GM18526 (cell line): Measurements from ENCODE around the gene TCERG1.

Experiments
- POLR2A ChIP-seq: IDR thresholded peaks from 3 replicates; pipeline ENCODE4 v1.6.1; 2011; ENCODE audit not compliant: insufficient read length; ENCODE audit errors: extremely low read depth

Gene TCERG1

GRCh38 chr5:146440870-146441495, 6.2 kb upstream of the TCERG1 start:
- no peak for TF ChIP-seq POLR2A

GRCh38 chr5:146441896-146442295, 5.2 kb upstream of the TCERG1 start:
- TF ChIP-seq POLR2A, result no peak

GRCh38 chr5:146447734-146448380, 724 bp downstream of the TCERG1 start:
- no peak for TF ChIP-seq POLR2A

GRCh38 chr5:146448783-146449519, 1.8 kb downstream of the TCERG1 start:
- TF ChIP-seq POLR2A, result no peak

GRCh38 chr5:146450002-146450401, 2.9 kb downstream of the TCERG1 start:
- no peak for TF ChIP-seq POLR2A

- TF ChIP-seq POLR2A, result no peak
Measured at GRCh38 chr5:146451411-146451810, 4.3 kb downstream of the TCERG1 start.

- no peak for TF ChIP-seq POLR2A
Measured at GRCh38 chr5:146457431-146457830, 10.3 kb downstream of the TCERG1 start.

GRCh38 chr5:146458894-146459293, 11.8 kb downstream of the TCERG1 start:
- no peak for TF ChIP-seq POLR2A

GRCh38 chr5:146461319-146461718, 14.2 kb downstream of the TCERG1 start:
- no peak for TF ChIP-seq POLR2A

GRCh38 chr5:146463446-146463845, 16.3 kb downstream of the TCERG1 start:
- TF ChIP-seq POLR2A, result no peak

GRCh38 chr5:146466521-146467349, 19.6 kb downstream of the TCERG1 start:
- TF ChIP-seq POLR2A, result no peak

GRCh38 chr5:146467760-146468159, 20.6 kb downstream of the TCERG1 start:
- no peak for TF ChIP-seq POLR2A

- no peak for TF ChIP-seq POLR2A
Measured at GRCh38 chr5:146474065-146474464, 26.9 kb downstream of the TCERG1 start.

GRCh38 chr5:146475190-146475780, 28.2 kb downstream of the TCERG1 start:
- TF ChIP-seq POLR2A, result no peak

- TF ChIP-seq POLR2A, result no peak
Measured at GRCh38 chr5:146475906-146476305, 28.8 kb downstream of the TCERG1 start.
